Measurements from ENCODE around the gene STX7.

- TF ChIP-seq POLR2A (IDR thresholded peaks at IDR 0.05): no peak
- TF ChIP-seq CTCF (IDR thresholded peaks at IDR 0.05): no peak
Observed at GRCh38 chr6:132494954-132495353, 18.0 kb downstream of the STX7 start.

Data from thyroid gland (tissue), 4 donors.